ENCODE data around the gene MCAM. TPM values are rescaled to one million over a fixed set of nuclear protein-coding genes. Genes with fewer than 3 reads are reported as not detected.

MCAM gene
- total RNA-seq, 4 donors from 2014 or later, result 27.5 to 112 (median 66.2) TPM

GRCh38 chr11:119315131-119316015 is 1.6 kb downstream of the MCAM start:
- H3K4me3 ChIP-seq, result peak overlapping the region; percentile 23 to 61 (median 48)
- peak in 2 of 3 donors; percentile 64 to 74 for DNase-seq
- H3K27me3 ChIP-seq, result no peaks in the 10 kb centered on the region
- no peaks in the 10 kb centered on the region for H3K9me3 ChIP-seq
- H3K27ac ChIP-seq, result peak overlapping the region; percentile 32 to 87 (median 74)
- peaks cover 0 to 29% (median 17%) of the 10 kb centered on the region in 4 donors for H3K4me1 ChIP-seq
- peaks cover 0 to 15% (median 0%) of the 10 kb centered on the region in 3 donors for H3K36me3 ChIP-seq
- TF ChIP-seq POLR2A (IDR thresholded peaks at IDR 0.05), result no peak
- TF ChIP-seq, protein P1, sequence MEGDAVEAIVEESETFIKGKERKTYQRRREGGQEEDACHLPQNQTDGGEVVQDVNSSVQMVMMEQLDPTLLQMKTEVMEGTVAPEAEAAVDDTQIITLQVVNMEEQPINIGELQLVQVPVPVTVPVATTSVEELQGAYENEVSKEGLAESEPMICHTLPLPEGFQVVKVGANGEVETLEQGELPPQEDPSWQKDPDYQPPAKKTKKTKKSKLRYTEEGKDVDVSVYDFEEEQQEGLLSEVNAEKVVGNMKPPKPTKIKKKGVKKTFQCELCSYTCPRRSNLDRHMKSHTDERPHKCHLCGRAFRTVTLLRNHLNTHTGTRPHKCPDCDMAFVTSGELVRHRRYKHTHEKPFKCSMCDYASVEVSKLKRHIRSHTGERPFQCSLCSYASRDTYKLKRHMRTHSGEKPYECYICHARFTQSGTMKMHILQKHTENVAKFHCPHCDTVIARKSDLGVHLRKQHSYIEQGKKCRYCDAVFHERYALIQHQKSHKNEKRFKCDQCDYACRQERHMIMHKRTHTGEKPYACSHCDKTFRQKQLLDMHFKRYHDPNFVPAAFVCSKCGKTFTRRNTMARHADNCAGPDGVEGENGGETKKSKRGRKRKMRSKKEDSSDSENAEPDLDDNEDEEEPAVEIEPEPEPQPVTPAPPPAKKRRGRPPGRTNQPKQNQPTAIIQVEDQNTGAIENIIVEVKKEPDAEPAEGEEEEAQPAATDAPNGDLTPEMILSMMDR (IDR thresholded peaks at IDR 0.05), result no peak

DNA sequence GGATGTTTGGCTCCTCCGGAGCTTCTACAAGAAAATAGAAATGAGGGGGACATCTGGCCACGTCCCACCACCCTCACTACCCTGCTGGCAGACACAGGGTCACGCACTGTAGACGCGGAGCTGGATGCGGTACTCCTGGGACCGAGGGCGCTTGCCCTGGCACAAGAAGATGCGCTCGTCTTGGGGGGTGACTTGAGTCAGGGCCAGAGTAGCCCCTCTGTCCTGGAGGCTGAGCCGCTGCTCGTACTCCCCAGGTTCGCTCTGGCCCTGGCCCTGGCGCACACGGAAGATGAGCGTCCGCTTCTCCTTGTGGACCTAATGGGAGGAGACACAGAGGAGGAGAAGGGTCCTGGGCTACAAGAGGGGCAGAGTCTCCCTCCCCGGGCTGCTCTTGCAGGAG is 2.2 kb downstream of the MCAM start:
- no peak for DNase-seq
- H3K9me3 ChIP-seq, result no peaks in the 10 kb centered on the region
- peak overlapping the region in 3 of 4 donors; percentile 23 to 61 (median 56) for H3K4me3 ChIP-seq
- TF ChIP-seq, protein P1 (IDR thresholded peaks at IDR 0.05), result no peak
- no peak for TF ChIP-seq POLR2A (IDR thresholded peaks at IDR 0.05)
- peaks cover 0 to 25% (median 15%) of the 10 kb centered on the region in 4 donors for H3K4me1 ChIP-seq
- H3K27me3 ChIP-seq, result no peaks in the 10 kb centered on the region
- peak overlapping the region in 2 of 4 donors; percentile 81 to 87 for H3K27ac ChIP-seq
- H3K36me3 ChIP-seq, result peaks cover 0 to 15% (median 0%) of the 10 kb centered on the region in 3 donors

- DNase-seq, result no peak
- no peak for TF ChIP-seq POLR2A (IDR thresholded peaks at IDR 0.05)
- TF ChIP-seq, protein P1 (IDR thresholded peaks at IDR 0.05), result no peak
Measured at GRCh38 chr11:119310682-119311052, 6.3 kb downstream of the MCAM start.

GRCh38 chr11:119309953-119310681 is 6.8 kb downstream of the MCAM start:
- no peak overlapping the region for H3K27ac ChIP-seq
- no peak for DNase-seq
- H3K4me1 ChIP-seq, result peaks cover 0 to 6% (median 3%) of the 10 kb centered on the region in 4 donors
- H3K4me3 ChIP-seq, result no peak overlapping the region
- no peaks in the 10 kb centered on the region for H3K27me3 ChIP-seq
- H3K9me3 ChIP-seq, result no peaks in the 10 kb centered on the region
- no peak for TF ChIP-seq POLR2A (IDR thresholded peaks at IDR 0.05)
- TF ChIP-seq, protein P1 (IDR thresholded peaks at IDR 0.05), result no peak
- H3K36me3 ChIP-seq, result peaks cover 0 to 21% (median 0%) of the 10 kb centered on the region in 3 donors

More at GRCh38 chr11:119310682-119311052, 6.3 kb downstream of the MCAM start:
- Histone ChIP-seq H3K4me1 (peaks cover 0 to 10% (median 5%) of the 10 kb centered on the region in 4 donors), H3K9me3 (no peaks in the 10 kb centered on the region), H3K4me3 (no peak overlapping the region), H3K27me3 (no peaks in the 10 kb centered on the region), H3K36me3 (peaks cover 0 to 21% (median 0%) of the 10 kb centered on the region in 3 donors), H3K27ac (no peak overlapping the region)

DNA sequence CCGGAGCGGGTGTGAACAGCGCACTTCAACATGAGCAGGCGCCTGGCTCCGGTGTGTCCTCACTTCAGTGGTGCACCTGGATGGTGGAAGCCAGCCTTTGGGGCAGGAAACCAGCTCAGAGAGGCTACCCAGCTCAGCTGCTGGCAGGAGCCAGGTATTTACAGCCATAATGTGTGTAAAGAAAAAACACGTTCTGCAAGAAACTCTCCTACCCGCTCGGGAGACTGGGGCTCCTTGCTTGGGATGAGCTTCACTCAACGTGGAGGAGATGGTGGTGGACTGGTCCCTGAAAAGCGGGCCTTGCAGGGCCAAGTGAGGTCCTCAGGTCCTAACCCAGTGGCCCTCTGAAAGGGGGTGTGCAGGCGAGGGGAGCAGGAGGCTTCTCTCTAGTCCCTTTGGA is 7.5 kb downstream of the MCAM start:
- Histone ChIP-seq H3K27ac (no peak overlapping the region), H3K36me3 (peaks cover 0 to 21% (median 0%) of the 10 kb centered on the region in 3 donors)

More for the DNA sequence above, 7.5 kb downstream of the MCAM start:
- Histone ChIP-seq H3K4me3 (no peak overlapping the region), H3K27me3 (no peaks in the 10 kb centered on the region), H3K9me3 (no peaks in the 10 kb centered on the region), H3K4me1 (no peaks in the 10 kb centered on the region)
- no peak for DNase-seq
- TF ChIP-seq POLR2A (IDR thresholded peaks at IDR 0.05), result no peak
- TF ChIP-seq, protein P1 (IDR thresholded peaks at IDR 0.05), result no peak

Measured in Peyer's patch (tissue), 4 donors.